Measurements from ENCODE around the gene ATF3. TPM values are rescaled to one million over a fixed set of nuclear protein-coding genes. Genes with fewer than 3 reads are reported as not detected.

ATF3 gene
- total RNA-seq, 1 experiment from 2014 or later, result 10.2 TPM

DNA sequence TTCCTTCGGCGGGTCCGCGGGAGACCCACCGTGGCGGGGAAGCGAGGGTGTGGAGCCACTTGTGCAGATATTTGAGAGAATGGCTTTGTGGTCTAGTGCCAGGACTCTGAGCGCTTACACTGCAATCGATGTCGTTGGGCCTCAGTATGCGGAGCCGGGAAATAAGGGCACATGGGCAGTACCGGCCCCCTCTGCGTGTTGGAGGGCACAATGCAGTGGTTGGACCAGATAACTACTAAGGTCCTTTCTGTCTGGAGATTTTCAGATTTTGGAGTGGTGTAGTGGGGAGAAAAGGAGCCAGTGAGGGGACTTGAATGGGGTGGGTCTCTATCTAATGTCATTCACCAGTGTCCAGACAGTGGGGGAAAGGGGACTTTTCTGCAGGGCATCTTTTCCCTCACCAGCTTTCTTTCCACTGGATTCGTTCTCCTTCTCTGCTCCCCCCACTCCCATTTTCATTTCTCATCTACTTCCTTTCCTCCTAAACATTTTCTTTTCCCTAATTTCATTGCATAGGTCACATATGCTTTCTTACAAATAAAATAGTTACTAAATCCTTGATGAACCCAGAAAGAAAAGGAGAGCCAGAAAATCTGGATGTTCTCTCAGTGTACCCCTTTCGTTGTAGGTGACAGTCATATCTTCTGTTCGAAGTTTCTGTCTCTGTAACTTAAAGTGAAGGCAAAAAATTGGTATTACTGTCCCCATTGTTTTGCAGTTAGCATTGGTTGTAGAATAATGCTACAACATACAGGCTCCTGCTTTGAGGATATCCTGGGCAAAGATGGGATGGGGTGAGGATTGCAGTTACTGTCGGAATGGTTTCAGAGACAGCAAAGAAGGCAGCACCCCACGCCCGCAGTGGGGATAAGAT, 1.4 kb downstream of the ATF3 start:
- 0 out of 2 replicates have a peak, but pooled peaks cover 4% of the 10 kb centered on the region for H3F3A ChIP-seq (ENCODE audit: insufficient read depth, low read depth)
- TF ChIP-seq EZH2 (IDR thresholded peaks at IDR 0.05; ENCODE audit: low read depth), result no peak
- TF ChIP-seq, protein P1, sequence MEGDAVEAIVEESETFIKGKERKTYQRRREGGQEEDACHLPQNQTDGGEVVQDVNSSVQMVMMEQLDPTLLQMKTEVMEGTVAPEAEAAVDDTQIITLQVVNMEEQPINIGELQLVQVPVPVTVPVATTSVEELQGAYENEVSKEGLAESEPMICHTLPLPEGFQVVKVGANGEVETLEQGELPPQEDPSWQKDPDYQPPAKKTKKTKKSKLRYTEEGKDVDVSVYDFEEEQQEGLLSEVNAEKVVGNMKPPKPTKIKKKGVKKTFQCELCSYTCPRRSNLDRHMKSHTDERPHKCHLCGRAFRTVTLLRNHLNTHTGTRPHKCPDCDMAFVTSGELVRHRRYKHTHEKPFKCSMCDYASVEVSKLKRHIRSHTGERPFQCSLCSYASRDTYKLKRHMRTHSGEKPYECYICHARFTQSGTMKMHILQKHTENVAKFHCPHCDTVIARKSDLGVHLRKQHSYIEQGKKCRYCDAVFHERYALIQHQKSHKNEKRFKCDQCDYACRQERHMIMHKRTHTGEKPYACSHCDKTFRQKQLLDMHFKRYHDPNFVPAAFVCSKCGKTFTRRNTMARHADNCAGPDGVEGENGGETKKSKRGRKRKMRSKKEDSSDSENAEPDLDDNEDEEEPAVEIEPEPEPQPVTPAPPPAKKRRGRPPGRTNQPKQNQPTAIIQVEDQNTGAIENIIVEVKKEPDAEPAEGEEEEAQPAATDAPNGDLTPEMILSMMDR (conservative IDR thresholded peaks at IDR 0.05), result no peak
- H3K79me2 ChIP-seq (ENCODE audit: low read depth), result no peaks in the 10 kb centered on the region
- no peaks in the 10 kb centered on the region for H3K36me3 ChIP-seq (ENCODE audit: low read depth)
- ChIA-PET CTCF (interaction anchor here (0.6 to 1.0 kb wide), 4 partner anchors 30 to 142 kb away, joined by 3 to 4 read pairs (median 3); no protein-coding TSS in a partner anchor), POLR2A (ENCODE audit: unreplicated experiment) (interaction anchor here (0.5 to 0.7 kb wide), 2 partner anchors 125 to 142 kb away, joined by 4 to 5 read pairs; no protein-coding TSS in a partner anchor)
- intact Hi-C loops (cut with micrococcal nuclease; ENCODE audit: unreplicated experiment), result loop anchor here (1.0 to 2.0 kb wide), 2 partner anchors 173 to 385 kb away; no protein-coding TSS in a partner anchor
- peaks cover 14% of the 10 kb centered on the region; the same call in 1 of the 2 replicates for H4K20me1 ChIP-seq (ENCODE audit: insufficient read depth)
- H3K4me3 ChIP-seq, result peak overlapping the region; percentile 96
- H3K4me2 ChIP-seq, result peak overlapping the region; percentile 91
- H2AFZ ChIP-seq, result peak overlapping the region; percentile 77; the same call in 1 of the 2 replicates
- no peak for DNase-seq
- no peak overlapping the region for H3K27ac ChIP-seq
- no peaks in the 10 kb centered on the region for H3K9me3 ChIP-seq (ENCODE audit: insufficient read depth, low read depth)
- H3K9me2 ChIP-seq (ENCODE audit: insufficient read depth), result no peaks in the 10 kb centered on the region
- TSS peak; percentile 31 for BruUV-seq (replicated peaks)
- H3K27me3 ChIP-seq (ENCODE audit: insufficient read depth, low read depth), result peaks cover 45% of the 10 kb centered on the region
- peaks cover 28% of the 10 kb centered on the region for H3K4me1 ChIP-seq (replicated peaks; ENCODE audit: insufficient read depth)

DNA sequence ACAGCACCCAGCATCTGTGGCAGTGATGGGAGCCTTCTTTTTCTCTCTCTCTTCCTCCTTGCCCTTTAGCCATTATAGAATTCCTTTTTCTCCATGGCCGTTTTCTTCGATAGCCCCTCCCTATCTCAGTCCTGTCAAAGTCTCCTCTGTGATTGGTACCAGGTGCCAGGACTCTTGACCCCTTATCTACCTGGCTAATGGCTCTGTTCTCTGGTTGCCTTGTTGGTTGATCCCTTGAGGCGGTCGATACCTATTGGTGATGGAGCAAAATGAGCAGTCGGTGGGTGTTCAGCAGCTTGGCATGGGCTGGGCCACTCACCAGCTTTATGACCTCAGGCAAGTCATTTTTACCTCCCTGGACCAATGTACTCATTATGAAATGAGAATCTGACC, 2.0 kb downstream of the ATF3 start:
- H3K9me3 ChIP-seq (ENCODE audit: insufficient read depth, low read depth), result no peaks in the 10 kb centered on the region
- no peak overlapping the region for H3K27ac ChIP-seq
- POLR2A ChIA-PET (ENCODE audit: unreplicated experiment), result no interaction called here
- H4K20me1 ChIP-seq (ENCODE audit: insufficient read depth), result peaks cover 14% of the 10 kb centered on the region; the same call in 1 of the 2 replicates
- no peak overlapping the region for H3K4me3 ChIP-seq
- H3K4me1 ChIP-seq (replicated peaks; ENCODE audit: insufficient read depth), result peaks cover 28% of the 10 kb centered on the region
- intact Hi-C loops (cut with micrococcal nuclease; ENCODE audit: unreplicated experiment), result no loop called here
- H3K79me2 ChIP-seq (ENCODE audit: low read depth), result no peaks in the 10 kb centered on the region
- H3K9me2 ChIP-seq (ENCODE audit: insufficient read depth), result no peaks in the 10 kb centered on the region
- 0 out of 2 replicates have a peak, but pooled peaks cover 4% of the 10 kb centered on the region for H3F3A ChIP-seq (ENCODE audit: insufficient read depth, low read depth)
- H3K27me3 ChIP-seq (ENCODE audit: insufficient read depth, low read depth), result peaks cover 39% of the 10 kb centered on the region
- no peaks in the 10 kb centered on the region for H3K36me3 ChIP-seq (ENCODE audit: low read depth)
- TF ChIP-seq, protein P1 (conservative IDR thresholded peaks at IDR 0.05), result no peak
- no peak for TF ChIP-seq EZH2 (IDR thresholded peaks at IDR 0.05; ENCODE audit: low read depth)
- BruUV-seq (replicated peaks), result no TSS peak
- no peak overlapping the region for H2AFZ ChIP-seq
- CTCF ChIA-PET, result interaction anchor here (1.4 kb wide), 1 partner anchor 131 kb away, joined by 4 read pairs; no protein-coding TSS in a partner anchor
- no peak for DNase-seq
- peak overlapping the region; percentile 91 for H3K4me2 ChIP-seq

DNA sequence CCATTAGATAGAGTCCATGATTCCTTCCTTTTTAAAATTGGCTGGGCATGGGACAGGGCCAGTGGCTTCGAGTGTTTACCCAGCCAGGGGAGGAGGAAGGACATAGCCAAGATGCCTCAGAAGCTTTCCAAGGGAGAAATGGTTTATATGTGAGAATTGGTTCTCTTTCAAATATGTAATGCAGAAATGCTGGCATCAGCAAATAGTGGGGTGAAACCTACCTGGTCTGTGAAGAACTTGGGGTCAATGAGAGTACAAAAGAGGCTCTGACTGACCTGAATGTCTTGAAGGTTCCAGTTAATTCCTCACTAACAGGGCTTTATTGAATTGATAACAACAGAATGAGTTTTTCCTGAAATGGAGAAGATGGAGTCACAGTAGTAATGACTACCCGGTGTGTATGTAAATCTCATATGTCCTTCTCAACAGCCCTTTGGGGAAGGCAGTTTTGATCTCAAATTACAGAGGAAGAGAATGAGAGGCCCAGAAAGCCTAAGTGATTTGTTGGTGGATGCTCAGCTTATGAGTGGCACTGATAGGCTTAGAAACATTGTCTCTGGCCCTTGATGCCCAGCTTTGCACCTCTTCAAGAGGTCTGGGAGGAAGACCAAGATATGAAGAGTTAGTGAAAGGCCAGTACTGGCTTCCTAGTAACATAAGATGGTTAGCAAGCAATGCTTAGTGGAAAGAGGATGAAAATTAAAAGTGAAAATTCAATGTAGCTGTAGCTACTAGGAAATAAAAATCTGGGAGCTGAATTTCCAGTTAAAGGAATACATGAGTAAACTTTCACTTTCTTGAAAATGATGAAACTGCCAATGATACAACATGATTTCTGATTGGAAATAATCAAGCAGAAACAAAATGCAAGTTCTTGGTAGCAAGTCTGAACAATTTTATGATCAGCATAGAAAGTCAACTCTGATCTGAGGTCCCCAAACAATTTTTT, 2.7 kb downstream of the ATF3 start:
- Histone ChIP-seq H3K27ac (no peak overlapping the region), H3K27me3 (ENCODE audit: insufficient read depth, low read depth) (peaks cover 32% of the 10 kb centered on the region), H4K20me1 (ENCODE audit: insufficient read depth) (peaks cover 14% of the 10 kb centered on the region; the same call in 1 of the 2 replicates), H3K4me1 (replicated peaks; ENCODE audit: insufficient read depth) (peaks cover 28% of the 10 kb centered on the region), H3K79me2 (ENCODE audit: low read depth) (no peaks in the 10 kb centered on the region), H2AFZ (no peak overlapping the region), H3F3A (ENCODE audit: insufficient read depth, low read depth) (0 out of 2 replicates have a peak, but pooled peaks cover 4% of the 10 kb centered on the region), H3K36me3 (ENCODE audit: low read depth) (no peaks in the 10 kb centered on the region), H3K9me2 (ENCODE audit: insufficient read depth) (no peaks in the 10 kb centered on the region), H3K4me2 (peak overlapping the region; percentile 91; the same call in 1 of the 2 replicates), H3K9me3 (ENCODE audit: insufficient read depth, low read depth) (no peaks in the 10 kb centered on the region), H3K4me3 (no peak overlapping the region)
- no TSS peak for BruUV-seq (replicated peaks)
- intact Hi-C loops (cut with micrococcal nuclease; ENCODE audit: unreplicated experiment), result no loop called here
- ChIA-PET CTCF (interaction anchor here (1.4 kb wide), 1 partner anchor 131 kb away, joined by 4 read pairs; no protein-coding TSS in a partner anchor), POLR2A (ENCODE audit: unreplicated experiment) (interaction anchor here (0.7 kb wide), 2 partner anchors 94 to 872 kb away, joined by 3 to 4 read pairs; no protein-coding TSS in a partner anchor)
- DNase-seq, result no peak
- TF ChIP-seq EZH2 (IDR thresholded peaks at IDR 0.05; ENCODE audit: low read depth), result no peak
- TF ChIP-seq, protein P1 (conservative IDR thresholded peaks at IDR 0.05), result no peak
